ENCODE measurements around the gene NACC2.

DNA sequence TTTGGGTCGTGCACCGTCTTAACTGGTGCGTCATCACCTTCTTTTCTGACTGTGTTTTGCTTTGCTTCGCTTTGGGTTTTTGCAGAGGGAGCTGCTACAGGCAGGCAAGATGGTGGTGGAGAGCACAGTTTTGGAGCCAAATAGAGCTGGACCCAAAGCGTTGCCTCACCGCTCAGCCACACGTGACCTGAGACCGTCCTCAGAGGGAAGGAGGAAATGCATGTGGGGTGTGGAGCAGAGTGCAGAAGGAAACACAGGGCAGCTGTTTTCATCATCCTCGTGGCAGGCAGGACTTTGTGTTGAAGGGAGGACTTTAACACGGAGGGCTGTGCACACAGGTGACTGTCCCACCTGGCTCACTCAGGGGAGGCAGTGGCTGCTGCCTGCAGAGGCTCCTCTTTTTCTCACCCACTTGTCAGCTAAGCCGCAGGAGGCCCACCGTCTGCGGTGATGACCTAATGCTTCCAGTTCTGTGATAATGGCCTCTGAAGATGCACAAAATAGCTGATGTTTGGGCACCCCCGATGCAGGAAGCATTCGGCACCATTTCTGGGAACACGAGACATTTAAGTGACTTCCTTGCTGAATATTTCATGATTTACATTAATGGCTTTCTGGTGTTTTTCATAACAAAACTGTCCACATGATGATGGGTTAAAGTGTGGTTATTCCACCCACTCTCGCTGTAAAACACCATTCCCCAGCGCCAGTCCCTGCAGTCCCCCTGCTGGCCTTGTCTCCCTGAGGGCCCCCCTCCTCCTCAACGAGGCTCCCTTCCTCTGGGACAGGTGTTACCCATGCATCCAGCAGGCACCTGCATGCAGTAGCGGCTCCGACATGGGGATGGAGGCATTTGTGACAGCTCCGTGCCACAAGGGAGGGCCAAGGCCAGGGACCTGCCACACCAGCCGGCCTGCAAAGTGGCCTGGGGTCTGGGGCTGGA lies 121.5 kb downstream of the NACC2 start:
- no peak for TF ChIP-seq EZH2phosphoT487 (IDR thresholded peaks at IDR 0.05)
- TF ChIP-seq, protein P1, sequence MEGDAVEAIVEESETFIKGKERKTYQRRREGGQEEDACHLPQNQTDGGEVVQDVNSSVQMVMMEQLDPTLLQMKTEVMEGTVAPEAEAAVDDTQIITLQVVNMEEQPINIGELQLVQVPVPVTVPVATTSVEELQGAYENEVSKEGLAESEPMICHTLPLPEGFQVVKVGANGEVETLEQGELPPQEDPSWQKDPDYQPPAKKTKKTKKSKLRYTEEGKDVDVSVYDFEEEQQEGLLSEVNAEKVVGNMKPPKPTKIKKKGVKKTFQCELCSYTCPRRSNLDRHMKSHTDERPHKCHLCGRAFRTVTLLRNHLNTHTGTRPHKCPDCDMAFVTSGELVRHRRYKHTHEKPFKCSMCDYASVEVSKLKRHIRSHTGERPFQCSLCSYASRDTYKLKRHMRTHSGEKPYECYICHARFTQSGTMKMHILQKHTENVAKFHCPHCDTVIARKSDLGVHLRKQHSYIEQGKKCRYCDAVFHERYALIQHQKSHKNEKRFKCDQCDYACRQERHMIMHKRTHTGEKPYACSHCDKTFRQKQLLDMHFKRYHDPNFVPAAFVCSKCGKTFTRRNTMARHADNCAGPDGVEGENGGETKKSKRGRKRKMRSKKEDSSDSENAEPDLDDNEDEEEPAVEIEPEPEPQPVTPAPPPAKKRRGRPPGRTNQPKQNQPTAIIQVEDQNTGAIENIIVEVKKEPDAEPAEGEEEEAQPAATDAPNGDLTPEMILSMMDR (IDR thresholded peaks at IDR 0.05): no peak

Measured in neural progenitor cell (in vitro differentiated cells).